GM13977 (cell line): ENCODE data around the gene TBL1XR1.

Source experiments
- DNase-seq: peaks from one replicate; pipeline ENCODE4 v3.0.0; 2012; ENCODE audit warnings: low spot score
- CTCF ChIP-seq: IDR thresholded peaks from 2 replicates; pipeline ENCODE4 v1.5.1; 2012; ENCODE audit warnings: mild to moderate bottlenecking, control low read depth; ENCODE audit not compliant: insufficient read depth; ENCODE audit errors: extremely low read depth, missing control alignments
- in situ Hi-C: fragments of 300-500 bp; cut with MboI; formaldehyde crosslinking; loops from one replicate; pipeline ENCODE4 v1.12.0; 2022; ENCODE audit warnings: low sequenced_read_pairs, low pct_unique_long_range_greater_than_20kb, mixed read lengths, inconsistent platforms; ENCODE audit not compliant: unreplicated experiment

The TBL1XR1 gene

GRCh38 chr3:177197041-177197726 is at the start of gene TBL1XR1:
Gene TBL1XR1 (minus strand): TSS chr3:177197482. CDS start chr3:177064977, 132,505 bp downstream.
- in situ Hi-C loops = no loop called here
- DNase-seq = peak; percentile 93

GRCh38 chr3:177245250-177245649 is 48.0 kb upstream of the TBL1XR1 start:
- no peak for DNase-seq
- no peak for TF ChIP-seq CTCF
- in situ Hi-C loops = no loop called here

More at GRCh38 chr3:177197041-177197726, at the start of gene TBL1XR1:
- TF ChIP-seq CTCF = no peak

GRCh38 chr3:177244606-177245005 is 47.3 kb upstream of the TBL1XR1 start:
- no peak for TF ChIP-seq CTCF
- in situ Hi-C loops = no loop called here
- no peak for DNase-seq

GRCh38 chr3:177238686-177239216 is 41.5 kb upstream of the TBL1XR1 start:
- in situ Hi-C loops = no loop called here
- DNase-seq = no peak
- no peak for TF ChIP-seq CTCF

GRCh38 chr3:177237206-177237605 is 39.9 kb upstream of the TBL1XR1 start:
- no peak for TF ChIP-seq CTCF
- in situ Hi-C loops = no loop called here
- DNase-seq = no peak

- in situ Hi-C loops = no loop called here
- no peak for DNase-seq
- TF ChIP-seq CTCF = no peak
Measured at GRCh38 chr3:177236704-177237103, 39.4 kb upstream of the TBL1XR1 start.
